Esophagus squamous epithelium (tissue), 4 donors: ENCODE data around the gene MNS1.
"Not testable (repeated sequence)": the region's sequence is repeated elsewhere in the genome, so short reads cannot be mapped to it uniquely, and the experiment has no call there.

ENCODE experiments used
- CTCF ChIP-seq, 6 experiments: fragments of 450-650 bp in 4 of 6; fragments of 200-600 bp in 2 of 6; sonication (generic) in 2 of 6; IDR thresholded peaks; one replicate each; pipeline ENCODE4 v1.5.1; 2016 to 2019; ENCODE audit warnings: antibody characterized with exemption in 6 of 6, mild to moderate bottlenecking in 4 of 6, moderate library complexity in 4 of 6
- POLR2A ChIP-seq, 4 donors: fragments of 450-650 bp; IDR thresholded peaks; one replicate each; pipeline ENCODE4 v1.6.1; 2017; ENCODE audit warnings: antibody characterized with exemption in 4 of 4, mild to moderate bottlenecking in 4 of 4, moderate library complexity in 3 of 4

DNA sequence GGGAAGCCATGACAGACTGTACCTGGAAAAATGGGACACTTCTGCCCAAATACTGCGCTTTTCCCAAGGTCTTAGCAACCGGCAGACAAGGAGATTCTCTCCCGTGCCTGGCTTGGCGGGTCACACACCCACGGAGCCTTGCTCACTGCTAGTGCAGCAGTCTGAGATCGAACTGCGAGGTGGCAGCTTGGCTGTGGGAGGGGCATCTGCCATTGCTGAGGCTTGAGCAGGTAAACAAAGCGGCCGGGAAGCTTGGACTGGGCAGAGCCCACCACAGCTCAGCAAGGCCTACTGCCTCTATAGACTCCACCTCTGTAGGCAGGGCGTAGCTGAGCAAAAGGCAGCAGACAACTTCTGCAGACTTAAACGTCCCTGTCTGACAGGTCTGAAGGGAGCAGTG is 65.7 kb downstream of the MNS1 start:
- not testable (repeated sequence) for TF ChIP-seq CTCF, POLR2A (IDR thresholded peaks at IDR 0.05)
